Loucy (cell line): ENCODE results near the gene NFYA.

Experiments
- H2AFZ ChIP-seq: fragments of 200-600 bp; sonication (generic); 2 replicates; pipeline ENCODE4 v1.6.0; 2016; ENCODE audit warnings: antibody characterized with exemption, mild to moderate bottlenecking, low read length, moderate library complexity
- H3F3A ChIP-seq: fragments of 200-600 bp; 2 replicates; pipeline ENCODE4 v1.6.0; 2016; ENCODE audit warnings: antibody characterized with exemption, low read depth, mild to moderate bottlenecking
- H3K27me3 ChIP-seq: fragments of 200-600 bp; sonication (generic); 2 replicates; pipeline ENCODE4 v1.6.1; 2014; ENCODE audit warnings: low read length, mild to moderate bottlenecking; ENCODE audit not compliant: insufficient read depth, poor library complexity, severe bottlenecking
- H3K36me3 ChIP-seq: fragments of 200-600 bp; sonication (generic); 2 replicates; pipeline ENCODE4 v1.6.1; 2016; ENCODE audit warnings: low read length; ENCODE audit not compliant: insufficient read depth
- H3K4me1 ChIP-seq: fragments of 200-600 bp; sonication (generic); 2 replicates; pipeline ENCODE4 v1.5.1; 2014; ENCODE audit warnings: low read length, mild to moderate bottlenecking; ENCODE audit not compliant: insufficient read depth, poor library complexity, severe bottlenecking
- H3K4me2 ChIP-seq: fragments of 200-600 bp; sonication (generic); 2 replicates; pipeline ENCODE4 v1.6.0; 2014; ENCODE audit warnings: antibody characterized with exemption, low read length, low read depth, mild to moderate bottlenecking; ENCODE audit not compliant: poor library complexity, severe bottlenecking
- H3K4me3 ChIP-seq: fragments of 200-600 bp; sonication (generic); 2 replicates; pipeline ENCODE4 v1.5.1; 2014; ENCODE audit warnings: low read length, mild to moderate bottlenecking, mixed read lengths; ENCODE audit not compliant: poor library complexity, severe bottlenecking
- H3K79me2 ChIP-seq: fragments of 200-600 bp; sonication (generic); 2 replicates; pipeline ENCODE4 v1.6.1; 2014; ENCODE audit warnings: low read length; ENCODE audit not compliant: insufficient read depth
- H3K9ac ChIP-seq: fragments of 200-600 bp; sonication (generic); 2 replicates; pipeline ENCODE4 v1.6.0; 2014; ENCODE audit warnings: mild to moderate bottlenecking, low read depth, low read length, moderate library complexity; ENCODE audit not compliant: poor library complexity, severe bottlenecking
- H3K9me2 ChIP-seq: fragments of 200-600 bp; sonication (generic); replicated peaks from 2 replicates; pipeline ENCODE4 v1.6.1; 2016; ENCODE audit warnings: low read depth, low read length, mixed read lengths
- H3K9me3 ChIP-seq: fragments of 200-600 bp; sonication (generic); 2 replicates; pipeline ENCODE4 v1.6.1; 2014; ENCODE audit warnings: mild to moderate bottlenecking, antibody characterized with exemption, low read length, low read depth; ENCODE audit not compliant: insufficient read depth
- H4K20me1 ChIP-seq: fragments of 200-600 bp; sonication (generic); 2 replicates; pipeline ENCODE4 v1.6.0; 2014; ENCODE audit warnings: antibody characterized with exemption, low read length, mild to moderate bottlenecking; ENCODE audit not compliant: insufficient read depth, poor library complexity, severe bottlenecking
- EZH2phosphoT487 ChIP-seq: fragments of 200-600 bp; IDR thresholded peaks from 2 replicates; pipeline ENCODE4 v1.6.1; 2018; ENCODE audit warnings: antibody characterized with exemption, mild to moderate bottlenecking, moderate library complexity, borderline replicate concordance
- TF ChIP-seq, protein P1 (sequence below): fragments of 200-600 bp; sonication (generic); conservative IDR thresholded peaks from 2 replicates; pipeline ENCODE4 v1.5.1; 2014; ENCODE audit warnings: mild to moderate bottlenecking, antibody characterized with exemption, low read length

Gene NFYA

DNA sequence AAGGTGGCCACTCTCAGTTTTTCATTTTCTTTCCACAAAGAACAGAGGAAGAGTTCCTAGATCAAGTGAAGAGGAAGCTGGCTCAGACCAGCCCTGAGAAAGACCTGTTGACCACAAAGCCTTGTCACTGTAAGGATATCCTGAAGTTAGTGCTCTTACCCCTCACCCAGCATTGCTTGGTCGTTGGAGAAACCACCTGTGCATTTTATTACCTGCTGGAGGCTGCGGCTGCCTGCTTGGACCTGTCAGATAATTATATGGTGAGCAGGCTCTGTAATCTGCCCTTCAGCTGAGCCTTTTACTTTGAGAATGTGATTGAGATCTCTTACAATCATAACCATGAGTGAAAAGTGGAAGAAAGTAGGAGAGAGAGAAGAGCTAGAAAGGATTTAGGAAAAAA is 59.5 kb downstream of the NFYA start:
- Histone ChIP-seq H3K36me3 (no peaks in the 10 kb centered on the region), H3K4me2 (no peak overlapping the region), H3K79me2 (no peaks in the 10 kb centered on the region), H4K20me1 (no peaks in the 10 kb centered on the region), H3K9me2 (no peaks in the 10 kb centered on the region), H3K4me3 (no peak overlapping the region), H3F3A (0 out of 2 replicates have a peak, but pooled peaks cover 3% of the 10 kb centered on the region), H3K4me1 (peaks cover 7% of the 10 kb centered on the region), H3K27me3 (no peaks in the 10 kb centered on the region), H3K9ac (no peak overlapping the region), H3K9me3 (no peaks in the 10 kb centered on the region), H2AFZ (no peak overlapping the region)
- TF ChIP-seq, protein P1, sequence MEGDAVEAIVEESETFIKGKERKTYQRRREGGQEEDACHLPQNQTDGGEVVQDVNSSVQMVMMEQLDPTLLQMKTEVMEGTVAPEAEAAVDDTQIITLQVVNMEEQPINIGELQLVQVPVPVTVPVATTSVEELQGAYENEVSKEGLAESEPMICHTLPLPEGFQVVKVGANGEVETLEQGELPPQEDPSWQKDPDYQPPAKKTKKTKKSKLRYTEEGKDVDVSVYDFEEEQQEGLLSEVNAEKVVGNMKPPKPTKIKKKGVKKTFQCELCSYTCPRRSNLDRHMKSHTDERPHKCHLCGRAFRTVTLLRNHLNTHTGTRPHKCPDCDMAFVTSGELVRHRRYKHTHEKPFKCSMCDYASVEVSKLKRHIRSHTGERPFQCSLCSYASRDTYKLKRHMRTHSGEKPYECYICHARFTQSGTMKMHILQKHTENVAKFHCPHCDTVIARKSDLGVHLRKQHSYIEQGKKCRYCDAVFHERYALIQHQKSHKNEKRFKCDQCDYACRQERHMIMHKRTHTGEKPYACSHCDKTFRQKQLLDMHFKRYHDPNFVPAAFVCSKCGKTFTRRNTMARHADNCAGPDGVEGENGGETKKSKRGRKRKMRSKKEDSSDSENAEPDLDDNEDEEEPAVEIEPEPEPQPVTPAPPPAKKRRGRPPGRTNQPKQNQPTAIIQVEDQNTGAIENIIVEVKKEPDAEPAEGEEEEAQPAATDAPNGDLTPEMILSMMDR: no peak
- TF ChIP-seq EZH2phosphoT487: no peak

- H3K9ac ChIP-seq: no peak overlapping the region
- H3K9me3 ChIP-seq: no peaks in the 10 kb centered on the region
- peaks cover 7% of the 10 kb centered on the region for H3K4me1 ChIP-seq
- no peak overlapping the region for H2AFZ ChIP-seq
- no peaks in the 10 kb centered on the region for H3K27me3 ChIP-seq
- H3K79me2 ChIP-seq: no peaks in the 10 kb centered on the region
- no peaks in the 10 kb centered on the region for H4K20me1 ChIP-seq
- TF ChIP-seq EZH2phosphoT487: no peak
- TF ChIP-seq, protein P1: no peak
- 0 out of 2 replicates have a peak, but pooled peaks cover 3% of the 10 kb centered on the region for H3F3A ChIP-seq
- H3K9me2 ChIP-seq: no peaks in the 10 kb centered on the region
- no peaks in the 10 kb centered on the region for H3K36me3 ChIP-seq
- no peak overlapping the region for H3K4me3 ChIP-seq
- H3K4me2 ChIP-seq: no peak overlapping the region
Measured at GRCh38 chr6:41135062-41135832, 62.5 kb downstream of the NFYA start.

- H3K36me3 ChIP-seq: no peaks in the 10 kb centered on the region
- no peaks in the 10 kb centered on the region for H3K9me2 ChIP-seq
- H3K4me1 ChIP-seq: peaks cover 7% of the 10 kb centered on the region
- H4K20me1 ChIP-seq: no peaks in the 10 kb centered on the region
- no peak overlapping the region for H3K4me3 ChIP-seq
- no peaks in the 10 kb centered on the region for H3K9me3 ChIP-seq
- H3K9ac ChIP-seq: no peak overlapping the region
- no peaks in the 10 kb centered on the region for H3K79me2 ChIP-seq
- H3K27me3 ChIP-seq: no peaks in the 10 kb centered on the region
- no peak overlapping the region for H2AFZ ChIP-seq
- no peak for TF ChIP-seq EZH2phosphoT487
- TF ChIP-seq, protein P1: no peak
- H3F3A ChIP-seq: 0 out of 2 replicates have a peak, but pooled peaks cover 3% of the 10 kb centered on the region
- H3K4me2 ChIP-seq: no peak overlapping the region
Measured at GRCh38 chr6:41136911-41137310, 64.1 kb downstream of the NFYA start.
